Measurements from ENCODE around the gene AGR2. TPM values are rescaled to one million over a fixed set of nuclear protein-coding genes. Genes with fewer than 3 reads are reported as not detected.

Gene AGR2
- total RNA-seq, 1 donor, result not detected

- no peaks in the 10 kb centered on the region for H3K9me3 ChIP-seq (ENCODE audit: low read depth, low read length)
- H3K36me3 ChIP-seq (ENCODE audit: insufficient read depth, low read length), result no peaks in the 10 kb centered on the region
- H3K4me3 ChIP-seq (ENCODE audit: insufficient read depth, low read length), result no peak overlapping the region
- no peak overlapping the region for H3K27ac ChIP-seq (ENCODE audit: low read depth, low read length)
- no peaks in the 10 kb centered on the region for H4K20me1 ChIP-seq (ENCODE audit: insufficient read depth, low read length)
- no peaks in the 10 kb centered on the region for H3K79me2 ChIP-seq (ENCODE audit: insufficient read depth, low read length)
- no peak overlapping the region for H2AFZ ChIP-seq (ENCODE audit: low read length)
- H3K27me3 ChIP-seq (ENCODE audit: insufficient read depth, low read length), result no peaks in the 10 kb centered on the region
- no peak for TF ChIP-seq CTCF (IDR thresholded peaks at IDR 0.05; ENCODE audit: extremely low read depth, low read depth, low read length)
- peaks cover 17% of the 10 kb centered on the region for H3K4me1 ChIP-seq (ENCODE audit: insufficient read depth, low read length)
- no peak overlapping the region for H3K4me2 ChIP-seq (ENCODE audit: insufficient read depth, low read length)
- no peak for DNase-seq (ENCODE audit: insufficient read length, low spot score, missing footprints)
Observed at GRCh38 chr7:16810573-16810972, 5.8 kb upstream of the AGR2 start.

- Histone ChIP-seq H3K27me3 (ENCODE audit: insufficient read depth, low read length) (no peaks in the 10 kb centered on the region), H3K79me2 (ENCODE audit: insufficient read depth, low read length) (no peaks in the 10 kb centered on the region), H3K9me3 (ENCODE audit: low read depth, low read length) (no peaks in the 10 kb centered on the region), H3K4me1 (ENCODE audit: insufficient read depth, low read length) (peaks cover 17% of the 10 kb centered on the region), H2AFZ (ENCODE audit: low read length) (no peak overlapping the region), H4K20me1 (ENCODE audit: insufficient read depth, low read length) (no peaks in the 10 kb centered on the region), H3K27ac (ENCODE audit: low read depth, low read length) (no peak overlapping the region), H3K4me3 (ENCODE audit: insufficient read depth, low read length) (no peak overlapping the region), H3K36me3 (ENCODE audit: insufficient read depth, low read length) (no peaks in the 10 kb centered on the region), H3K4me2 (ENCODE audit: insufficient read depth, low read length) (no peak overlapping the region)
- no peak for TF ChIP-seq CTCF (IDR thresholded peaks at IDR 0.05; ENCODE audit: extremely low read depth, low read depth, low read length)
- no peak for DNase-seq (ENCODE audit: insufficient read length, low spot score, missing footprints)
Observed at GRCh38 chr7:16810112-16810511, 5.3 kb upstream of the AGR2 start.

- Histone ChIP-seq H3K79me2 (ENCODE audit: insufficient read depth, low read length) (no peaks in the 10 kb centered on the region), H3K27me3 (ENCODE audit: insufficient read depth, low read length) (no peaks in the 10 kb centered on the region), H3K4me2 (ENCODE audit: insufficient read depth, low read length) (no peak overlapping the region), H3K9me3 (ENCODE audit: low read depth, low read length) (no peaks in the 10 kb centered on the region), H3K27ac (ENCODE audit: low read depth, low read length) (no peak overlapping the region), H3K36me3 (ENCODE audit: insufficient read depth, low read length) (no peaks in the 10 kb centered on the region), H4K20me1 (ENCODE audit: insufficient read depth, low read length) (no peaks in the 10 kb centered on the region), H3K4me1 (ENCODE audit: insufficient read depth, low read length) (no peaks in the 10 kb centered on the region), H3K4me3 (ENCODE audit: insufficient read depth, low read length) (no peak overlapping the region), H2AFZ (ENCODE audit: low read length) (no peak overlapping the region)
- DNase-seq (ENCODE audit: insufficient read length, low spot score, missing footprints), result no peak
- no peak for TF ChIP-seq CTCF (IDR thresholded peaks at IDR 0.05; ENCODE audit: extremely low read depth, low read depth, low read length)
Observed at GRCh38 chr7:16805441-16805840, 642 bp upstream of the AGR2 start.

- no peak overlapping the region for H3K4me2 ChIP-seq (ENCODE audit: insufficient read depth, low read length)
- no peaks in the 10 kb centered on the region for H4K20me1 ChIP-seq (ENCODE audit: insufficient read depth, low read length)
- no peaks in the 10 kb centered on the region for H3K27me3 ChIP-seq (ENCODE audit: insufficient read depth, low read length)
- no peaks in the 10 kb centered on the region for H3K9me3 ChIP-seq (ENCODE audit: low read depth, low read length)
- H3K36me3 ChIP-seq (ENCODE audit: insufficient read depth, low read length), result no peaks in the 10 kb centered on the region
- no peaks in the 10 kb centered on the region for H3K79me2 ChIP-seq (ENCODE audit: insufficient read depth, low read length)
- DNase-seq (ENCODE audit: insufficient read length, low spot score, missing footprints), result no peak
- no peaks in the 10 kb centered on the region for H3K4me1 ChIP-seq (ENCODE audit: insufficient read depth, low read length)
- no peak overlapping the region for H2AFZ ChIP-seq (ENCODE audit: low read length)
- TF ChIP-seq CTCF (IDR thresholded peaks at IDR 0.05; ENCODE audit: extremely low read depth, low read depth, low read length), result no peak
- no peak overlapping the region for H3K4me3 ChIP-seq (ENCODE audit: insufficient read depth, low read length)
- H3K27ac ChIP-seq (ENCODE audit: low read depth, low read length), result no peak overlapping the region
Observed at GRCh38 chr7:16803881-16804673, 722 bp downstream of the AGR2 start.

Measured in osteoblast (primary cell).